ENCODE data around the gene ACOX3. TPM values are rescaled to one million over a fixed set of nuclear protein-coding genes. Genes with fewer than 3 reads are reported as not detected.

ACOX3 gene
- total and polyA plus RNA-seq, 9 of the 15 experiments (the other 6 are each of a cell fraction or from before 2014, with no cell fraction given): 0.68 to 7.3 (median 3.7) TPM

- TF ChIP-seq, protein P1, sequence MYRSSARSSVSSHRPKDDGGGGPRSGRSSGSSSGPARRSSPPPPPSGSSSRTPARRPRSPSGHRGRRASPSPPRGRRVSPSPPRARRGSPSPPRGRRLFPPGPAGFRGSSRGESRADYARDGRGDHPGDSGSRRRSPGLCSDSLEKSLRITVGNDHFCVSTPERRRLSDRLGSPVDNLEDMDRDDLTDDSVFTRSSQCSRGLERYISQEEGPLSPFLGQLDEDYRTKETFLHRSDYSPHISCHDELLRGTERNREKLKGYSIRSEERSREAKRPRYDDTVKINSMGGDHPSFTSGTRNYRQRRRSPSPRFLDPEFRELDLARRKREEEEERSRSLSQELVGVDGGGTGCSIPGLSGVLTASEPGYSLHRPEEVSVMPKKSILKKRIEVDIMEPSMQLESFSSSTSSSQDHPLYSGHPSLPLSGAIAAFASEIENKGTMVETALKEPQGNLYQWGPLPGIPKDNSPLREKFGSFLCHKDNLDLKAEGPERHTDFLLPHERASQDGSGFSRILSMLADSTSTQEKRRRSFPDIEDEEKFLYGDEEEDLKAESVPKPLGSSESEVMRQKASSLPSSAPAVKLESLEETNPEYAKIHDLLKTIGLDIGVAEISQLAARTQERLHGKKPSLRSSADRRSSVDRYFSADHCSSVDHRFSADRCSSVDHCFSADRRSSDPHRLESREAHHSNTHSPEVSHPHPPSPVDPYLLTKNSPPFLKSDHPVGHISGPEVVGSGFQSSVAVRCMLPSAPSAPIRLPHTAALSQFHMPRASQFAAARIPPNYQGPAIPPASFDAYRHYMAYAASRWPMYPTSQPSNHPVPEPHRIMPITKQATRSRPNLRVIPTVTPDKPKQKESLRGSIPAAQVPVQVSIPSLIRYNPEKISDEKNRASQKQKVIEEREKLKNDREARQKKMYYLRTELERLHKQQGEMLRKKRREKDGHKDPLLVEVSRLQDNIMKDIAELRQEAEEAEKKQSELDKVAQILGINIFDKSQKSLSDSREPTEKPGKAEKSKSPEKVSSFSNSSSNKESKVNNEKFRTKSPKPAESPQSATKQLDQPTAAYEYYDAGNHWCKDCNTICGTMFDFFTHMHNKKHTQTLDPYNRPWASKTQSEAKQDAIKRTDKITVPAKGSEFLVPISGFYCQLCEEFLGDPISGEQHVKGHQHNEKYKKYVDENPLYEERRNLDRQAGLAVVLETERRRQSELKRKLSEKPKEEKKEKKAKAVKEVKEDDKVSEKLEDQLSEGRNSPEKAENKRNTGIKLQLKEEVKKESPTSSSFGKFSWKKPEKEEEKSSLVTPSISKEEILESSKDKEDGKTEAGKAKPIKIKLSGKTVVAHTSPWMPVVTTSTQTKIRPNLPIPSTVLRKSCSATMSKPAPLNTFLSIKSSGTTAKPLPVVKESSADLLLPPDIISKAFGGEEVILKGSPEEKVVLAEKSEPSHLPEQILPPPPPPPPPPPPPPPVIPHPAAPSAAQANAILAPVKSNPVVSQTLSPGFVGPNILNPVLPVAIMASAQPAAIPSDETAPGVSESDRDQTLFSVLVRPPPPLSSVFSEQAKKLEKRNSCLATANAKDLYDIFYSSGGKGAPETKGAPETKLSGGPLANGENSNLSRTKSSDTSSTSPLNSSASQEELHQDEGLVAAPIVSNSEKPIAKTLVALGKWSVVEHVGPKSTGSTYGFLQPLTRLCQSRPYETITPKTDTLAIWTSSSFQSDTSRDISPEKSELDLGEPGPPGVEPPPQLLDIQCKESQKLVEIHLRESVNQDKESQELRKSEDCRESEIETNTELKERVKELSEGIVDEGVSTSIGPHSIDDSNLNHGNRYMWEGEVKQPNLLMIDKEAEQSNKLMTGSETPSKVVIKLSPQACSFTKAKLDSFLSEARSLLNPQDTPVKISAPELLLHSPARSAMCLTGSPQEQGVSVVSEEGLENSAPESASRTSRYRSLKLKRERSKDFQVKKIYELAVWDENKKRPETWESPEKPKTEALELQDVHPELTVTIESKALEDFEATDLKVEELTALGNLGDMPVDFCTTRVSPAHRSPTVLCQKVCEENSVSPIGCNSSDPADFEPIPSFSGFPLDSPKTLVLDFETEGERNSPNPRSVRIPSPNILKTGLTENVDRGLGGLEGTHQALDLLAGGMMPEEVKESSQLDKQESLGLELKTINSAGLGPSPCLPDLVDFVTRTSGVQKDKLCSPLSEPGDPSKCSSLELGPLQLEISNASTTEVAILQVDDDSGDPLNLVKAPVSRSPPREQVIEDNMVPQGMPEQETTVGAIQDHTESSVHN (IDR thresholded peaks at IDR 0.05; ENCODE audit: borderline replicate concordance in 1 of 2, low read depth in 1 of 2): peak in 1 of 2 experiments; percentile 93; a peak in 2 of 4 replicates
- TF ChIP-seq STAT5B (CRISPR knock-in tag; IDR thresholded peaks at IDR 0.05) (no peak), ZNF140 (CRISPR knock-in tag; IDR thresholded peaks at IDR 0.05) (no peak), PHTF2 (CRISPR knock-in tag; IDR thresholded peaks at IDR 0.05) (no peak), GATAD2A (IDR thresholded peaks at IDR 0.05) (peak; percentile 52; the same call in 1 of the 2 replicates), KLF16 (IDR thresholded peaks at IDR 0.05) (no peak), ARNT (IDR thresholded peaks at IDR 0.05) (peak in 1 of 2 experiments; percentile 65; a peak in 1 of 4 replicates), ARID3B (CRISPR knock-in tag; IDR thresholded peaks at IDR 0.05; ENCODE audit: borderline replicate concordance) (no peak), CBX3 (IDR thresholded peaks at IDR 0.05; ENCODE audit: borderline replicate concordance in 1 of 2, low read length in 2 of 2) (no peak), ATF7 (IDR thresholded peaks at IDR 0.05) (peak; percentile 96), TAF1 (IDR thresholded peaks at IDR 0.05; ENCODE audit: control insufficient read depth, extremely low read depth, insufficient read depth, low read length, severe bottlenecking) (peak; percentile 16), ZNF212 (CRISPR knock-in tag; IDR thresholded peaks at IDR 0.05) (no peak), TOE1 (IDR thresholded peaks at IDR 0.05; ENCODE audit: borderline replicate concordance) (peak; percentile 80; the same call in 1 of the 2 replicates), TOE1 (CRISPR knock-in tag; IDR thresholded peaks at IDR 0.05; ENCODE audit: borderline replicate concordance, low read depth) (no peak), NR2C1 (IDR thresholded peaks at IDR 0.05) (no peak; the same call in 1 of the 2 replicates), NR2C1 (tag; IDR thresholded peaks at IDR 0.05) (peak; percentile 83), ZBTB1 (CRISPR knock-in tag; IDR thresholded peaks at IDR 0.05; ENCODE audit: borderline replicate concordance, low read depth) (no peak), ZNF224 (CRISPR knock-in tag; IDR thresholded peaks at IDR 0.05) (no peak)
Measured at GRCh38 chr4:8478801-8479744, 38.5 kb upstream of the ACOX3 start (continued).

Data from K562 (cell line).